Mucosa of gallbladder (tissue), 1 donor: Measurements from ENCODE around the gene SLC26A1. TPM values are rescaled to one million over a fixed set of nuclear protein-coding genes. Genes with fewer than 3 reads are reported as not detected.
"Not testable (repeated sequence)": the region's sequence is repeated elsewhere in the genome, so short reads cannot be mapped to it uniquely, and the experiment has no call there.

Experiments used
- DNase-seq: peaks from one replicate; pipeline ENCODE4 v3.0.0-alpha.2; 2020; ENCODE audit warnings: low spot score
- total RNA-seq: library from RNA; stranded (reverse); gene quantifications from one replicate; pipeline ENCODE4 v1.2.1, GENCODE V29; 2021
- donor health status: DM: no; HTN: no; CAD: no.

The SLC26A1 gene
- total RNA-seq, 1 donor from 2014 or later, result 4.3 TPM

DNA sequence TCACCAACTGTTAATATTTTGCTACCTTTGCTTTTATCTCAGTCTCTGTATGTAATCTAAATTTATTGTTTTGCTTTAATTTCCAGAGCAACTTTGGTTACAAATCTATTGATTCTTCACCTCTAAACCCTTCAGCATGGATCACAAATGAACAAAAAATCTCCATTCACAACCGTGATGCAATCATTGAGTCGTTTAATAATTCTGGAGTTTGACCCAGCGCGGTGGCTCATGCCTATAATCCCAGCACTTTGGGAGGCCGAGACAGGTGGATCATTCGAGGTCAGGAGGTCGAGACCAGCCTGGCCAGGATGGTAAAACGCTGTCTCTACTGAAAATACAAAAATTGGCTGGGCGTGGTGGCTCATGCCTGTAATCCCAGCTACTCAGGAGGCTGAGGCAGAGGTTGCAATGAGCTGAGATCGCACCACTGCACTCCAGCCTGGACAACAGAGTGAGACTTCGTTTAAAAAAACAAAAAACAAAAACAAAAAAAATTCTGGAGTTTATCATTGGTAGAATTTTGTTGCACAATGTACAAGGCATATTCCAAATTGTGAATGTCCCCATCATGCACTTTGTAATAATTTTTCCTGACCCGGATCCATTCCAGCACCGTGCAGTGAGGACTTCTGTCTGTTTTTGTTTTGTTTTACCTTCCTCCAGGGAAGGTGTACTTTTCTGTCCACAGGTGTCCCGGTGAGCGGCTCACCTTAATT is 8.7 kb downstream of the SLC26A1 start:
- no peak for DNase-seq

- DNase-seq, result no peak
Observed at GRCh38 chr4:982814-983213, 10.4 kb downstream of the SLC26A1 start.

GRCh38 chr4:982291-982690 is 10.9 kb downstream of the SLC26A1 start:
- DNase-seq, result no peak

DNA sequence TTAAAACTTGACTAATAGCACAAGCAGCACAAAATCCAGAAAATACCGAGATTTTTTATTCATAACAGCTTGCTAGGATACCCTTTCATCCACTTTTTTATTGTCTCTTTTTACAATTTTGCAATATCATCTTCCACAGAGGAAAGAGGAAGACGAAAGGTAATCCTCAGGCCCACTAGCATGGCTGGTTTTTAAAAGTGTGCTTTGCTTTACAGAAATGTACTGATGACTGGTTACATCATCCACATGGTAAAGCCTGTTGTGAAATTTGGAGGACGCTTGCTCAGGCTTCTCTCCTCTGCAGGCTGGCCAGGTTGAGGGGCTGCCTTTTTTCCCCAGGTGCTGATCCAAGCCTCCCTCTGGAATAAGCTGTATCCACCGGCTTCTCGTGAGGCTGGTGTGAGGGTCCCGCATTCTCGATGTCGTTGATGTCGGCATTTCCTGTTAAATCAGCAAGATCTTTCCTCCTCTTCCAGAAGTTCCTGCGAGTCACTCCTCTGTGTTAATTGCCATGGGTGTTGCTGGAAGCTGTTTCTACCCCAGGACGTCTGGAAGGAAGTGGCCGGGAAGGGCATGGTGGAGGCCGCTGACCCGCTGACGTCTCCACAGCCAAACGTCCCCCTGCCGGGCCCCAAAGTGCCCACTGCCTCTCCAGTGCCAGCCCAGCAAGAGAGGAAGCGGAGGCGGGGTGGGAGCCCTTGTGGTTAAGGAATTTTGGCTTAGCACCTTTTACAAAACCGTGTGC is 14.1 kb downstream of the SLC26A1 start:
- DNase-seq, result no peak

DNA sequence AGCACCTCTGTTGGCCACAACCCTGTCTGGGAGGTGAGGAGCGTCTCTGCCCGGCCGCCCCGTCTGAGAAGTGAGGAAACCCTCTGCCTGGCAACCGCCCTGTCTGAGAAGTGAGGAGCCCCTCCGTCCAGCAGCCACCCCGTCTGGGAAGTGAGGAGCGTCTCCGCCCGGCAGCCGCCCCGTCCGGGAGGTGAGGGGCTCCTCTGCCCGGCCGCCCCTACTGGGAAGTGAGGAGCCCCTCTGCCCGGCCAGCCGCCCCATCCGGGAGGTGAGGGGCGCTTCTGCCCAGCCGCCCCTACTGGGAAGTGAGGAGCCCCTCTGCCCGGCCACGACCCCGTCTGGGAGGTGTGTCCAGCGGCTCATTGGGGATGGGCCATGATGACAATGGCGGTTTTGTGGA is 17.2 kb downstream of the SLC26A1 start:
- not testable (repeated sequence) for DNase-seq

DNA sequence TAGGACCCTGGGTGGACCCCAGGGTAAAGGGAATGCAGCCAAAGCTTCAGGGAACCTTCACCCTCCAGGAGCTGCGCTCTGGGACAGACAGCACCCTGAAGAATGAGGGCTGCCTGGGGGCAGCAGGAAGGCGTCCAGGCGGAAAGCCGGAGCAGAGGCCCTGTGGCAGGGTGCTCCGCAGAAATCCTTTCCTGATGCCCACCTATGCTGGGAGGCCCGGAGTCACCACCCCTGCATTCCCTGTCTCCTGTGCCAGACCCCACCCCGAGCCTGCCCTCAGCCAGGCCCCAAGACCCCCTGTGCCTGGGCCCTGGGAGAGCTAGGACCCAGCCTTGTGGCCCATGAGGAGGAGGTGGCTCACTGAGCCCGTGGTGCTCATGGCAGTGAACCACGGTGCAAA is 18.5 kb downstream of the SLC26A1 start:
- no peak for DNase-seq

DNA sequence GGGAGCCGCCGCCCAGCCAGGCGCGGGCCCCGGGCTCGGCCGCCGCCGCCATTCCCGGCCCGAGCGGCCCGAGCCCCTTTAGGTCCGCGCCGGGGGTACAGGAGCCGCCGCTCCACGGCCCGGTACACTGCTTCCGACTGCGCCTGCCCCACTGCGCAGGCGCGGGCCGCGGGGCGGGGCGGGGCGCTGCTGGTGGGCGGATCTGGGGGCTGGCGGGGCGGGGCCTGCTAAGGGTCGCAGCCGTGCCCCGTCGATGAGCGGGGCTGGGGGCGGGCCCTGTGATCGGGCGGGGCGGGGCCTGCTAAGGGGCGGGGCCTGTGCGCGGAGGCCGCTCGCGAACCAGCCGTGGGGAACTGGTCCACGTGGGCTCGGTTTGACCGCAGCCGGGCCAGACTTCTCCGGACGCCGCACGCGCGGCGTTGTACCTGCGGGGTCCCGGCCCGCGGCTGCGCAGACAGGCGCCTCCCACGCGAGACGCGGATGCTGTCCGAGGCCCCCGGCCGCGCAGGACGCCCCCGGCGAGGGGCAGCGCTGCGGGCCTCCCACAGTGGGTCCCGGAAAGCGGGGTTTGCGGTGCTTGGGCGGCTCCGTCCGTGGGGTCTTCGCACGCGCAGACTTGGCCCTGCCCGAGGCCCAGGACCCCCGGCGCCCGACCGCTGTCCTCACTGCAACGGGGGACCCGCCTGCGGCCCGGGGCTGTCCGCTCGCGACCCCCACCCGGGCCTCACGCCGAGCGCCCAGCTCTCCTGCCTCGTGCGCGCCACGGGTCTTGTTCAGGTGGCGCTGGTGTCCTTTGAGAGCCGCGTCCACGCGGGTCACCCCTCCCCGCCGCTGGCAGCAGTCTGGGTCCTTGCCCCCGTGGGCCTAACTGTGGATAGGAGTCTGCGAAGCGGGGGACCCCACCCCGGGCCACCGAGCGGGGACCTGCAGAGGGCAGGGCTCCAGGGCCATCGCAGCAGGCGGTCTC is 19.5 kb downstream of the SLC26A1 start, which contains the start of gene DGKQ:
DGKQ (minus strand) TSS at position 139 of the 967 bp plus-strand sequence; CDS start at position 52, 87 bp downstream.
- peak; percentile 89 for DNase-seq

DNA sequence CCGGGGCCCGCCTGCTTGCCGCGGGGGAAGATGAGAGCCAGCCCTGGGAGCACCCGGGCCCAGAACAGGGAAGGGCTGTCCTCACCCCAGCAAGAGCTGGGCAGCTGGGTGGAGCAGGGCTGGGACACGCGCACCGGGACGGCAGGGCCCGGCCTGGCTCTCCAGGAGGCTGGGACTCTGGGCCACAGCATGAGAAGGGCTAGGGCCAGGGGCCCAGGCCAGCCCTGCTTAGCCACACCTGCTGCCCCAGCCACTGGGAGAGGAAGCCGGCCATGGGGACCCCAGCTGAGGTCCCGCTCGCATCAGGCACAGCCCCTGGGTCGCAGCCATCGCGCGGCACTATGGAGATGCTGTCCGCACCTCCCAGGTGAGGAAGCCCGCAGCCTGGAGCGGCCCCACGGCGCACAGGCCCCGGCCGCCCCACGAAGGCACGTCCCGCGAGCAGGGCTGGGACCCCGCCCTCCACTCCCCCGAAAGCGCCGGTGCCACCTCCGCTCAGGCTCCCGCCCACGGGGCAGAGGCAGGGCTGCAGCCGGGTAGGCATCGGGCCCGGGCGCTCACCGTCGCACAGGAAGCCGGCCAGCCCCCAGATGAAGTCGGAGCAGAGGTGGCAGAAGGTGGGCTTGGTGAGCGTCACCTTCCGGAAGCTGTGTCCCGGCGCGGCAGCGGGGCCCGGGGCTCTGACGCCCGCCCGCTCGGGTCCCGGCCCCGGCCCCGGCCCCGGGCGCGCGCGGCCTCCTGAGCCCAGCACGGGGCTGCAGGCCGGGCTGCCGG is 20.4 kb downstream of the SLC26A1 start:
- DNase-seq, result no peak

- no peak for DNase-seq
Observed at GRCh38 chr4:971666-972500, 21.3 kb downstream of the SLC26A1 start.

DNA sequence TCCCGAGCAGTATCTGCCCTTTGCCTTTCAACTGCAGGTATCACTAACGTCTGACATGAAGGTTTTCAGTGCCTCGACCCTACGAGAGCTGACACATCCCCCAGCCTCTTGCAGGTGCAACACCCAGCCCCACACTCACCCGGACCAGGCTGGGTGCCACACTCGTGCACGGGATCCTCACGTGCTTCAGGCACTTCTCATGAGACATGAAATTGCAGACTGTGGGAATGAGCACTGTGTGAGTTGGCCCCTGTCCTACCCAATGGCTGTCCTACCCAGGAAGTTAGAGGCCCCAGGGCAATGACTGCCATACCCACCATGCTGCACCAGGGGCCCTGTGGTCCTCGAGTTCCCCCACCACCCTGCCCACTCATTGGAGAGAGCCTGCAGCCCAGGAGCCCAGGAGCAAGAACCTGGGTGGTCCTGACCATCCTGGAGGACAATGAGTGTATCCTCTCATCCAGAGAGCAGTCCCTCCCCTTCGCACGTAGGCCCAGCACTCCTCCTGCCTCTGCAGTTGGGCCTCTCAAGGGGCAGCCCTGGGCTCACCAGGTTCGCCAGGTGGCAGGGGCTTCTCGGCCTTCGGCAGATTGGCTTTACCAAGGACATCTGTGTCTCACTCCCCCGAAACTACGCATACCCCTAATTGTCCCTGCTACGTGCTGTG is 22.2 kb downstream of the SLC26A1 start:
- DNase-seq, result no peak

DNA sequence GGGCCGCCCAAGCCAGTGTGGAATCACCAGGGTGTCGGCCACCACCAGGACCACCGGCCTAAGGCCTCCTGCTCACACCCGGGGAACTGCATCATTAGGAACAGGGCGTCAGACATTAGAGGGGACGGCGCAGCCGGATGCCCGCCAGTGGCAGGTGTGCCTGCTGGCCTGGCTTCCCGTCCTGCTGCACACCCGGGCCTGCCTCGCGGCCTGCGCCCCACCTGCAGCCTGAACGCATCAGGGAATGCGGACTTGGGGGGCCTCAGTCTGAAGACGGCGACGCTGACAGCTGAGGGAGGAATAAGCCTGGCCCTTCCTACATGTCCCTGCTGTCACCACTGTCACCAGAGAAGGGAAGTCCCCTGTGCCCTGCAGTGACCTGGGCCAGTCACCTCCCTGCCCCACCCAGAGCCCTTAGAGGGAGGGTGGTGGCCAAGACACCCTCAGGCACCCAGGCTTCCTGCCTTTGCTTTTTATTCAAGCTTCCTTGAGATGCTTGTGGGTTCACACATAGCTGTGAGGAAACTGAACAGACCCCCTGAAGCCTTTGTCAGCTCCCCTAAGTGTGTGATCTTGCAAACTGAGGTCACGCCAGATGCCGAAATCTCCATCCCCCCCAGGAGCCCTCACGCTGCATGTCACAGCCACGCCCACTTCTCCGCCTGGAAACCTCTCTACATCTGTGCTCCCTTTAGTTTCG is 23.0 kb downstream of the SLC26A1 start:
- DNase-seq, result no peak

- no peak for DNase-seq
Observed at GRCh38 chr4:968621-969394, 24.4 kb downstream of the SLC26A1 start.

GRCh38 chr4:968221-968620 is 25.0 kb downstream of the SLC26A1 start:
- DNase-seq, result no peak

DNA sequence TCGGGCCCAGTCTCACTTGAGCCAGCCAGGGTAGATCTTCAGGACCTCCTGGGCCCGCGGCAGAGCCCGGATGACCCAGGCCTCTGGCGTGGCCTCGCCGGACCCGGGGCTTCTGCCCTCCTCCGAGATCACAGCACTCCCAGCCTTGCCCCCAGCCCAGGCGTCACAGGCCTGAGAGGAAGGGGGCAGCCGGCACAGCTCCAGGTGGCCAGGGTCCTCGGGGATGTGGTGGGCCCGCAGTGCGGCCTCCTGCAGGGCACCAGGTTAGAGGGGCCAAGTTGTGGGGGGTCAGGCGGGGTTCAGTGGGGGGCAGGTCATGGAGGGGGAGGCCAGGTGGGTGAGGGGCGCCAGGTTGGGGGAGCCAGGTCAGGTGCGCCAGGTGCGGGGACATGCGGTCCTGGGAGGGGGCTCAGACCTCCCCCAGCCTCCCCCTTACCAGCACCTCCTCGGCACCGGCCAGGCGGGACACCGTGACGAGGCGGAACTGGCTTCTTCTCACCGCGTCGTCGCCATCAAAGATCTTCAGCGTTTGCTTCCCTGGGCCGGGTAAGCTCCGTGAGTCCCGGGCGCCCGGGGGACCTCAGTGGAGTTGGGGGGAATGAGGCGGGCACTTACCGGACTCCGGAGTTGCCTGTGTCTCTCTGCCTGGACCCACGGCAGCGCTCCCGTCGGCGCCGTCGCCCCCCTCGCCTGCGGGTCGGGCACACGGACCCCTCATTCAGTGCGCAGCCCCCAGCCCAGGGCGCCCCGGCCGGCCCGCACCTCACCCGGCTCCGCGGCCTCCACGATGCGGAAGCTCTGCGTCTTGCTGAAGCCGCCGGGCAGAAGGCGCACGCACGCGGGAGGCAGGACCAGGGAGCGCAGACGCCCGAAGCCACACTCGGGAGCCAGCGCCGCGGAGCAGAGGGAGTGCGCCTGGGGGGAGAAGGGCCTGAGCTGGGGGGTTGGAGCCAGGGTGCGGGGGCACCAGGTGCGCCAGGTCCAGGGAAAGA is 25.8 kb downstream of the SLC26A1 start:
- no peak for DNase-seq

DNA sequence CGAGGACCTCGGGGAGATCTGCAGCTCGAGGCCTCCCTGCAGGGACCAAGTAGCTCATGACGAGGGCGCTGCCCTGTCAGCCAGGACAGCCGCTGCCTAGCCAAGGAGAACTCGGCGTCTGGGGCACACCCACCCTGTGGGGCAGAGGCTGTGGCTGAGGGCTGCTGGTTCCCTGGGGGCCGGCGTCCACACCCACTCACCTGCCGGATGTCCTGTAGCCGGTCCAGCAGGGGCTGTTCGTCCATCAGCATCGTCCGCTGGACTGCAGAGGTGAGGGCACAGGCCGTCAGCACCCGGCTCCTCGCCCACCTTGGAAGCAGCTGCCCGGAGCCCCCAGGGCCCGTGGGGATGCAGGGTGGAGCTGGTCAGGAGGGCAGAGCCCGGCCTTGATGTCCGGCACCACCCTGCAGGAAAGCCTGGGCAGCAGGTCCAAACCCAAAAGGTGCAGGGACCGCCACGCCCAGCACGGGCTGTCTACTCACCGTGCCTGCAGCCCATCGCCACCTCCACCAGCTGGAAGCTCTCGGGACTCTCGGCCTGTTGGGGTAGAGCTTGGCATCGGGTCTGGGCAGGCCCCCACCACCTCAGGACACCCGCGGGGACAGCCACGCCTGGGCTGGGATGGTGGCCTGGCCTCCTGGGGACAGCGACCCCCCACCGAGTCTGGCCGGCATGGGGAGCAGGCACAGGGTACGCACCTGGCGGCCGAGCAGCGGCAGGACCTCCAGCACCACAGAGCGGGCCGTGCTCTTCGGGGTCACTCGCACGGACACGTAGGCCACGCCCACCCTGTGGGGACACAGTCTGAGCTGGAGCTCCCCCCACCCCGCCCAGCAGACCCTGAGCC is 26.7 kb downstream of the SLC26A1 start:
- DNase-seq, result no peak

DNA sequence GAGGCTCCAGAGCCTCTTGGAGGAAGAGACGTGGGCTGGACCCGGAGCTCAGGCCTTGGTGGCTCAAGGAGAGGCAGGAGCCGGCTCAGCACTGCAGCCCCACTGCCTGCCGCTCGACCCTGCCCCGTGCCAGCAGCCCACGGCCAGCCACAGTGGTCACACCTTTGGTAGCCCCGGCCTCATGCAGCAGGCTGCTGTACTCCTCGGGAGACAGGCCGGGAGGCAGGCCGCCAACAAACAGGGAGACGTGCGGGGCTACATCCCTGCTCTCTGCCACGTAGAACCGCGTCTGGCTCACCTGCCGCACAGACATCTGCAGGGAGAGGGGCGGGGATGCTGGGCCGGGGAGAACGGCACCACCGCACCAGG is 27.5 kb downstream of the SLC26A1 start:
- no peak for DNase-seq
